ENCODE results near the gene MMP11. TPM values are rescaled to one million over a fixed set of nuclear protein-coding genes. Genes with fewer than 3 reads are reported as not detected.
A peak's percentile ranks its signal among the peaks of the same experiment; 100 is the strongest.

Gene MMP11
- polyA plus RNA-seq, 10 donors = 6.2 to 18.2 (median 8.7) TPM

DNA sequence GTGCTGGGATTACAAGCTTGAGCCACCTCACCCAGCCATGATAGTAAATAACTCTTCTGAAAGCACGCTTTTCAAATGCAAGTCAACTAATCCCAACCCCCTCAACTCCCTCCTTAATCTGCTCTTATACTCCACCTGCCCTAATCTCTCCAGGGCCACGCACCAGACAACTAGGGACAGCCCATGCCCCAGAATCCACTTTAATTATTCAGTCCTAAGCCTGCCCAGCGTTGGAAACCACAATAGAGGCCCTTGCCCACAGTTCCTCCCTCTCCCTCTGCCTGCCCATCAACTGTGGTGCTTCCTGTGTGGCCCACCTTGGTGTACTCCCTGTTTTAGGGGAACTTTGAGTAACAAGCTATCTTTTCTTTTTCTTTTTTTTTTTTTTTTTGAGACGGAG lies 15.8 kb upstream of the MMP11 start:
- no peak for DNase-seq

DNA sequence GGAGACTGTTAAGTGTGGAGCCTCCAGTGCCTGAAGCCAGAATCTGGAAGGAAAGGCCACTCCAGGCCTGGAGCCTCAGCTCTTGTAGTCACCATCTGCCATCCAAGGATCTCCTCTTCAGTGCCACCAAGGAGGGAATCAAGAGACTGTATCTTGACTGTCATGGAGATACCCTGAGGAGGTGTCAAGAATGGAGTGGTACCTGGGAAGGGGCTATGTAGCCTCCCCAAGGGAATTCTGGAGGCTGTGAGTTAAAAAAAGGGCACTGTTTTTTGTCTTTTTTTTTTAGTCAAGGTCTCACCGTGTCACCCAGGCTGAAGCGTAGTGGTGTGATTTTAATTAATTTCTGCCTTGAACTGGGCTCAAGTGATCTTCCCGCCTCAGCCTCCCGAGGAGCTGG lies 13.1 kb upstream of the MMP11 start:
- no peak for DNase-seq

DNA sequence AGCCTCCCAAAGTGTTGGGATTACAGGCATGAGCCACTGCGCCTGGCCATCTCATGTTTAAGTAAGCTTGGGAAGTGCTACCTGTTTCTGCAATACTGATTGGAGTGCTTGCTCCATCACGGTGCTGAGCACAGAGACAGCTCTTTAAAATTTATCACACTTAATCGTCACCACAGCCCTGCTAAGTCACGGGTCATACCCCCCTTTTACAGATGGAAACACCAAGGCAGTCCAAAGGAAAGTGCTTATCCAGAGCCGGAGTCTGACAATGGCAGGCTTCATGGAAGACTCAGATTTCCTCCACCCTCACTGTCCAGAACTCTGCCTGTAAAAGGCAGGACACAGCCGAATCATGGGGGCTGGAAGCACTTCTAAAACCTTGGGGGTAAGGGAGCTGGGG lies 12.6 kb upstream of the MMP11 start:
- DNase-seq = no peak

- peak in 1 of 3 donors; percentile 50 for DNase-seq
Measured at GRCh38 chr22:23762842-23763578, 9.6 kb upstream of the MMP11 start, which contains the start of gene C22orf15. C22orf15 (plus strand) TSS chr22:23762990; CDS start chr22:23763307, 317 bp downstream.

- no peak for DNase-seq
Measured at GRCh38 chr22:23763579-23763945, 9.1 kb upstream of the MMP11 start.

DNA sequence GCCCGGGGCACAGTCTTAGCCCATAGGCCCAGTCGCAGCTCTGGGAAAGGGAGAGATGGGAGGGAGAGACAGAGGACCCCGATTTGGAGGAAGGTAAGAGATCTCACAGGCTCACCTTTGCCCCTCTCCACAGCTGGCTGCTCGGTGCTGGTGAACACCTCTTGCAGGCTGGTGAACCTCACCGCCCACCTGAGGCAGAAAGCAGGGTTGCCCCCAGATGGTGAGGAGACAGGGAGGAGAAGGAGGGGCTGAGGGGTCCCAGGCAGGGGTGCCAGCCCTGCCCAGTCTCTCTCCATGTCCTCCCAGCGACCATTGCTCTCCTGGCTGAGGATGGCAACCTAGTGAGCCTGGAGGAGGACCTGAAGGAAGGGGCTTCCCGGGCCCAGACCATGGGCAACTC lies 8.7 kb upstream of the MMP11 start:
- DNase-seq = no peak

DNA sequence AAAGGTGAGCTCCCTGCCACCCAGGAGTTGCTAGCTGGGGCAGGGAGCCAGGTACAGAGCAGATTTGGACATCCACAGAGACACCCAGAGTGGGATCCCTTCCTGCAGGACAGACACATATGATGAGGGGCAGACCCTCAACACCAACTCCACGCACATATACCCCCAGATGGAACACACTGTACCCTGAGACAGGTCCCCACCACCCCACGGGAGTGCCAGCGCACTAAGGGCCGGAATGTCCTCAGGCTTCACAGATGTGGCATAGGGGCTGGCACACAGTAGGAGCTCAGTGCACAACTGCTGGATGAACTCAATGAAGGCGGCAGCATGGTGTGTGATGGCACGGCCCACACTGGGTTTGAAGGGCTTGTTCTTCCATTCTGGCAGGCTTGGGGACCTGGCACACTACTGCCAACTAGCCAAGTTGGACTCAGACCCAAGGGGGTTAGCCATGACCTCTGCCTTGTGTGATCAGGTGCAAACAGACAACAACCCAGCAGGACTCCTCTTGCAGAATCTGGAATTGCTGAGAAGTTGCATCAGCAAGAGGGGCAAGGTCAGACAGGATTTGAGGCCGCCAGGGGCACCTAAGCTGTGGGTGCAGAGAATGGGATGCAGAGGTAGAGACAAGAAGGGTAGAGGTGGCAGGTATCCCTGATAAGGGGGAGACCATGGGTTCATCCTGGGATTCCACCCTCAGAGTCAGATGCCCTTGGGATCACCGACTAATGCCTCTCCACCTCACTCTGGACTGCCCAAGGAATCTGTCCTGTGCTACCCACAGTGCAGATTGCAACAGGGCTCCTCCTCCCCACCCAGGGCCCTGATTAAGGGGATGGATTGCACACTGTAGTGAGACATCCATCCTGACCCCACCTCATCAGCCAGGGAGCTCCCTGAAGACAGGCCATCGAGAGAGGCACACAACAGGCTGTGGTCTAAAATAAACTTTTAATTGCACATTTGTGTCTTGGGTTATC lies 7.5 kb upstream of the MMP11 start:
- DNase-seq = no peak

DNA sequence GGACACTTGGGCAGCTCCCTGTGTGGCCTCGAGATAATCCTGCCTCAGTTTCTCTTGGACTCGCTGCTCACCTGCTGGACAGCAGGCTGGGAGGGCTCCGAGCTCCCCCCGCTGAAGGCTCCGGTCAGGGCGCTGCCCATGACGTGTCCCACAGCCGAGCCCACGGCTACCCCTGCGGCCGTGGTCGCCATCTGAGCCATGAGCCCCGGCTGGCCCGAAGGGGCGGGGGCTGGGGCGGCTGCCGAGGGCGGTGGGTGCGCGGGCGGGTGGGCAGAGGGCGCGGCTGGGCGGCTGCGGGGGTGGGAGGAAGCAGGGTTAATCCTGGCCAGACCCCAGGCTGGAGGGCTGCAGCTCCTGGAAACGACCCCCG lies 5.4 kb upstream of the MMP11 start:
- DNase-seq = peak in 1 of 3 donors; percentile 33

- peak in 2 of 3 donors; percentile 82 to 91 for DNase-seq
Measured at GRCh38 chr22:23767673-23768548, 4.7 kb upstream of the MMP11 start, which contains the start of gene CHCHD10. CHCHD10 (minus strand) TSS chr22:23767972; CDS start chr22:23767874, 98 bp downstream.

DNA sequence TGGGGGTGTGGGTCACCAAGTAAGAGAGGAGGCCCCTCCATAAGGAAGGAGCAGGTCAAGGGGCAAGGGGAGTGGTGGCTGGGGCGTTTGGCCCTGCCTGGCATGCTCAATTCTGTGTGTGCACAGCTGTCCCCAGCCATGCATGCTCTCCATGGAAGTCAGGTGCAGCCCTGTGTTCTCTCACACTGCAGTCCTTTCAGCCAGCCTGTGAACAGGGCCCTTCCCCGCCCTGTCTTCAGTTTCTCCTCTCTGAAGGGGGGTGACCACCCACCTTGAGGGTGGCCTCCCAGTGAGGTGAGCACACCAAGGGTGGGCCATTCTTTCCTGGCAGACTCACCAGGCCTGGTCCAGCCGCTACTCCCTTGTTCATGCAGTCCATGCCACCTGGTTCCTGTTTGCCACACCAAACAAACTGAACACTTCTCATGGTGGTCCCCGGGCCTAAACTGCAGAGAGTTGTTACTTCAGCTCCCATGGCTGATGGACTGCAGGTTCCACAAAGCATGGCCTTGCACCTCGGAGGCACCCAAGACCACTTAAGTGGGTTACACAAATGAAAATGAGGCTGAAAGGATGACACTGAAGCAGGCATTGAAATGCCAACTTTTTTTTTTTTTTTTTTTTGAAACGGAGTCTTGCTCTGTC lies 3.2 kb upstream of the MMP11 start:
- DNase-seq = no peak

DNA sequence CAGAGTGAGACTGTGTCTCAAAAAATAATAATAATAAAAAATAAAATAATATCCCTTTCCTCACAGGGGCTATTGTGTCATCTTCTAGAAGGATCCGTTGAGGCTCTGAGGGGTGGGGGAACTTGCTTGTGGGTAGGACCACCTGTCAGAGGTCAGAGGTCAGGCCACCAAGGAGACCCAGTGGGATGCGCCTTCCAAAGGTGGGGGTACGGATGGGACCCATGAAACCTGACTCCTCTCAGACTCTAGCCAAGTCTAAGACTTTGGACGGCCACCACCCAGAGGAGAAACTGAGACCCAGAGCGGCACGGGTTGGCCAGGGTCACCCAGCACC lies 367 bp upstream of the MMP11 start:
- no peak for DNase-seq

DNA sequence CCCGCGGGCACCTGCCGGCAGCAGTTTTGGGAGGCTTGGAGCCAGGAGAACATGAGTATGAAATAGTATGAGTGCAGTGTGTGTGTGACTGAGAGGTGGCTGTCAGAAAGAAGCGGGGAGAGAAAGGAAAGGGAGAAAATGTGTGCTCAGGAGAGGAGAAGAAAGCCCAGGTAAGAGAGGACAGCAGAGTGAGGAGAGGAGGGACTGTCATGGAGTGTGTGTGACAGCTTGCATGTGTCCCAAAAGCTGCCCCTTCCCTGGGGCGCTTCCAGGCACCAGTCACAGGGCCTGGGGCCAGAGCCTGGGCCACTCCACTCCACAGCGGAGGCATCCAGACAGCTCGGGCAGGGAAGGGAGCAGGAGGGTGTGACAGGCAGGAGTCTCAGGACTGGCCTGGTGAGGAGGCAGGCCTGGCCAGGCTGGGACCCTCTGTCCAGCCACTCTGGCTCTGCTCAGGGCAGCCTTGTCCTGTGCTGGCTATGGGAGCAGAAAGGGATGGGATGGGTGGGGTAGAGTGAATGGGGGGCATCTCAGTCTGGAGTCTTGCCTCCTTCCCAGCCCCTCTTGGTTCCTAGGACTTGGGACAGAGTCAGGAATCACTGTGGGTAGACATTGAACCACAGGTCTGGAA lies 949 bp downstream of the MMP11 start:
- no peak for DNase-seq

GRCh38 chr22:23774114-23774921 lies 1.7 kb downstream of the MMP11 start:
- DNase-seq = no peak

DNA sequence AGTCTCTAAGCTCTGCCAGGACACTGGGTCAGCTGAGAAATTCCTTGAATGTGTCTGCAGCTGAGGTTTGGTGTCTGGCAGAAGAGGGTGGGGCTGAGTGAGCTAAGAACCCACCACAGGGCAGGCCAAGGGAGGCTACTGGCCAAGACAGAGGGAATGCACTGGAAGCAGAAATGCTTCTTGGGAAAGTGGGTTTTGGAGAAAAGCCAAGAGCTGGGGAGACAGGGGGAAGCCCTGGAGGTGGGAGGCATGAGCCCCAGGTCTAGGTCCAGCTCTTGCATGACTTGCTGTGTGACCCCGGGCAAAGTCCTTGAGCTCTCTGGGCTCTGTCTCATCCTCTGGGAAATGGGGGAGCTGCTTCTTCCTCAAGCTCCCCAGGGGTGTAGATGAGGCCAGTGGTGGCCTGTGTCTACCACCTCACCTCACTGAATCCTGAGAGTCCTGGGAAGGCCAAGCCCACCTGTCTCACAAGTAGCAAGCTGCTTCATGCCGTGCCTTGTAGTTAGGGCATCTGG lies 2.3 kb downstream of the MMP11 start:
- DNase-seq = no peak

GRCh38 chr22:23775779-23776375 lies 3.2 kb downstream of the MMP11 start:
- DNase-seq = no peak

GRCh38 chr22:23777776-23778576 lies 5.3 kb downstream of the MMP11 start:
- no peak for DNase-seq

DNA sequence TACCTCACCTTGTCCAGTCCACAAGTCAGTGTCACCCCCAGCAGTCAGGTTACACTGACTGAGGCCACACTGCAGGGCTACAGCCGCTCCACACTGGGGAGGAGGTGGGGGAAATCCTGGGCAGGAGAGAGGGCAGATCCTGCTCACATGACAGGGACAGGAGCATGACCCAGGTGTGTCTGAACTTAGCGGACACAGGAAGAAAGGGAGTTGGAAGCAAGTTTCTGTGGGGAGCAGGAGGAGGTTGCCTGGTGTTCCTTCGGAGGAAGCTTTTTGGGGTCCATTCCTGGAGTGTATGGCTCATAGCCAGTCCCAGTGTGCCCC lies 5.9 kb downstream of the MMP11 start:
- no peak for DNase-seq

DNA sequence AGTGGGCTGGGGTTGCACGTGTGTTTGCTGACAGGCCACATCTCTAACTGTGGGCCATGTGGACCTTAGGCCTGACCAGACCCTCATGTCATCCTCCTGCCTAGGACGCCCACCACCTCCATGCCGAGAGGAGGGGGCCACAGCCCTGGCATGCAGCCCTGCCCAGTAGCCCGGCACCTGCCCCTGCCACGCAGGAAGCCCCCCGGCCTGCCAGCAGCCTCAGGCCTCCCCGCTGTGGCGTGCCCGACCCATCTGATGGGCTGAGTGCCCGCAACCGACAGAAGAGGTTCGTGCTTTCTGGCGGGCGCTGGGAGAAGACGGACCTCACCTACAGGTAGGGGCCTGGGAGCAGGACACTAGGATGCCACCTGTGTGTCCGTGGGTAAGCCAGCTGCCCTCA lies 6.4 kb downstream of the MMP11 start:
- no peak for DNase-seq

DNA sequence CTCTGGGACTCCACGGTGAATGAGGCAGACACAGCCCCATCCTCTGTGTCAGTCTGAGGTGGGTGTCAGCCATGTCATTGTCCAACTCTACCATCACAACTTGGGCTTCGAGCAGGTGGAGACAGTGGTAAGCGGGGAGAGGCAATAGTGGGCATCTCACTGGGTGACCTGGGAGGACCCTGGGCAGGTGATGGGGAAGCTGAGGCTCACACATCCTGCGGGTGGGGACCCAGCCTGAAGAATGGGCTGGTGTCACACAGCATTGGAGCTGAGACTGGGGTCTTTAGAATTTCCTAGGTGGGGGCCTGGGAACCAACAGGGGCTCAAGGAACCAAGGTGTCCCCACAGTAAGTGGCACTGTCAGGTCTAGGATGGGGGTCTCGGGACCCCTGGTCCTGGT lies 7.1 kb downstream of the MMP11 start:
- no peak for DNase-seq

All from muscle of back (tissue), 11 donors.